Esophagus squamous epithelium (tissue), 5 donors: ENCODE measurements around the gene GCNT1. TPM values are rescaled to one million over a fixed set of nuclear protein-coding genes. Genes with fewer than 3 reads are reported as not detected.
"Not testable (repeated sequence)": the region's sequence is repeated elsewhere in the genome, so short reads cannot be mapped to it uniquely, and the experiment has no call there.

Experiments
- DNase-seq: peaks from one replicate; lab custom pipeline; 2025; lab: John Stamatoyannopoulos, UW
- H3K27ac ChIP-seq, 4 donors: fragments of 200-600 bp; sonication (generic); one replicate each; pipeline ENCODE4 v1.5.1; 2016 to 2019; ENCODE audit warnings: mild to moderate bottlenecking in 1 of 4
- H3K27me3 ChIP-seq, 4 donors: fragments of 200-600 bp; sonication (generic); 1 replicate in 3 of 4; 2 replicates in 1 of 4; pipeline versions ENCODE4 v1.5.1 to v1.6.0; 2017 to 2021; ENCODE audit warnings: antibody characterized with exemption in 1 of 4
- H3K36me3 ChIP-seq, 3 donors: fragments of 200-600 bp; sonication (generic); one replicate each; pipeline ENCODE4 v1.5.1; 2016 to 2019
- H3K4me1 ChIP-seq, 3 donors: fragments of 200-600 bp; sonication (generic); one replicate each; pipeline ENCODE4 v1.5.1; 2017 to 2019
- H3K4me3 ChIP-seq, 4 donors: fragments of 200-600 bp; sonication (generic); 1 replicate in 3 of 4; 2 replicates in 1 of 4; pipeline ENCODE4 v1.5.1; 2016 to 2019; ENCODE audit warnings: mild to moderate bottlenecking in 2 of 4, moderate library complexity in 1 of 4
- H3K9me3 ChIP-seq, 3 donors: fragments of 200-600 bp; sonication (generic); one replicate each; pipeline ENCODE4 v1.5.1; 2016 to 2019
- CTCF ChIP-seq, 6 experiments: fragments of 450-650 bp in 4 of 6; fragments of 200-600 bp in 2 of 6; sonication (generic) in 2 of 6; IDR thresholded peaks; one replicate each; pipeline ENCODE4 v1.5.1; 2016 to 2019; ENCODE audit warnings: antibody characterized with exemption in 6 of 6, mild to moderate bottlenecking in 4 of 6, moderate library complexity in 4 of 6
- POLR2A ChIP-seq, 4 donors: fragments of 450-650 bp; IDR thresholded peaks; one replicate each; pipeline ENCODE4 v1.6.1; 2017; ENCODE audit warnings: antibody characterized with exemption in 4 of 4, mild to moderate bottlenecking in 4 of 4, moderate library complexity in 3 of 4
- WGBS, 2 donors: methylation state at CpG; one replicate each; pipeline ENCODE4 v1.1.5; 2018; 5-methylcytosine and 5-hydroxymethylcytosine counted together
- intact Hi-C: fragments of 100-400 bp; cut with DNase I; formaldehyde crosslinking; loops from one replicate; pipeline ENCODE4 v1.15.0; 2022
- total RNA-seq, 4 donors: library from RNA; depleted of rRNA; stranded (reverse); fragments of >200 nt; gene quantifications; one replicate each; pipeline ENCODE4 v1.1.0, GENCODE V29; 2016
- donor health status: DM: yes; HTN: yes; CAD: no.

The GCNT1 gene
- total RNA-seq, 4 donors from 2014 or later, result 1.1 to 4.8 (median 3.0) TPM

GRCh38 chr9:76530458-76531110 is 71.6 kb downstream of the GCNT1 start:
- Histone ChIP-seq H3K9me3 (no peaks in the 10 kb centered on the region), H3K4me1 (peaks cover 0 to 16% (median 0%) of the 10 kb centered on the region in 3 donors), H3K27ac (peak overlapping the region in 1 of 4 donors; percentile 17), H3K4me3 (no peak overlapping the region), H3K36me3 (no peaks in the 10 kb centered on the region), H3K27me3 (no peaks in the 10 kb centered on the region)
- no peak for DNase-seq
- no peak for TF ChIP-seq CTCF (IDR thresholded peaks at IDR 0.05)
- no peak for TF ChIP-seq POLR2A (IDR thresholded peaks at IDR 0.05)
- WGBS, 2 donors, result 23 to 29% methylated on average over 6 of the region's 6 CpGs
- intact Hi-C loops, result no loop called here

- intact Hi-C loops, result no loop called here
- no peaks in the 10 kb centered on the region for H3K27me3 ChIP-seq
- H3K4me3 ChIP-seq, result no peak overlapping the region
- H3K36me3 ChIP-seq, result no peaks in the 10 kb centered on the region
- H3K27ac ChIP-seq, result peak overlapping the region in 1 of 4 donors; percentile 17
- DNase-seq, result no peak
- WGBS, 2 donors, result 86 to 89% methylated on average over 3 of the region's 3 CpGs
- peaks cover 0 to 16% (median 0%) of the 10 kb centered on the region in 3 donors for H3K4me1 ChIP-seq
- no peak for TF ChIP-seq POLR2A (IDR thresholded peaks at IDR 0.05)
- TF ChIP-seq CTCF (IDR thresholded peaks at IDR 0.05), result no peak
- H3K9me3 ChIP-seq, result no peaks in the 10 kb centered on the region
These were observed 72.3 kb downstream of the GCNT1 start for GRCh38 chr9:76531231-76531780.

GRCh38 chr9:76532877-76533276 is 73.9 kb downstream of the GCNT1 start:
- H3K36me3 ChIP-seq, H3K4me3 ChIP-seq, intact Hi-C loops, H3K27ac ChIP-seq, H3K9me3 ChIP-seq, H3K27me3 ChIP-seq, DNase-seq: not testable (repeated sequence)
- H3K4me1 ChIP-seq, result peaks cover 0 to 23% (median 0%) of the 10 kb centered on the region in 3 donors
- WGBS, 2 donors, result 89 to 92% methylated on average over 3 to 4 of the region's 4 CpGs

GRCh38 chr9:76534026-76534425 is 75.0 kb downstream of the GCNT1 start:
- H3K4me3 ChIP-seq, result no peak overlapping the region
- H3K27ac ChIP-seq, result no peak overlapping the region
- peaks cover 0 to 23% (median 0%) of the 10 kb centered on the region in 3 donors for H3K4me1 ChIP-seq
- H3K27me3 ChIP-seq, result no peaks in the 10 kb centered on the region
- WGBS, 2 donors, result 100% methylated on average over 1 of the region's 1 CpG
- no peaks in the 10 kb centered on the region for H3K36me3 ChIP-seq
- no peak for DNase-seq
- TF ChIP-seq CTCF (IDR thresholded peaks at IDR 0.05) (no peak), POLR2A (IDR thresholded peaks at IDR 0.05) (no peak)
- intact Hi-C loops, result no loop called here
- H3K9me3 ChIP-seq, result no peaks in the 10 kb centered on the region

GRCh38 chr9:76537150-76537646 is 78.2 kb downstream of the GCNT1 start:
- H3K27ac ChIP-seq, result no peak overlapping the region
- DNase-seq, result no peak

More at GRCh38 chr9:76537150-76537646, 78.2 kb downstream of the GCNT1 start:
- Histone ChIP-seq H3K4me1 (peaks cover 0 to 12% (median 0%) of the 10 kb centered on the region in 3 donors), H3K27me3 (no peaks in the 10 kb centered on the region), H3K9me3 (no peaks in the 10 kb centered on the region), H3K36me3 (no peaks in the 10 kb centered on the region), H3K4me3 (no peak overlapping the region)
- TF ChIP-seq CTCF (IDR thresholded peaks at IDR 0.05) (no peak), POLR2A (IDR thresholded peaks at IDR 0.05) (no peak)
- WGBS, 2 donors, result 71 to 76% methylated on average over 9 of the region's 9 CpGs
- intact Hi-C loops, result no loop called here
